ENCODE measurements around the gene KANSL1.
"Not testable (repeated sequence)": the region's sequence is repeated elsewhere in the genome, so short reads cannot be mapped to it uniquely, and the experiment has no call there.

Gene KANSL1

GRCh38 chr17:46033392-46033791, 159.8 kb downstream of the KANSL1 start:
- no peak for DNase-seq

GRCh38 chr17:46032909-46033308, 160.3 kb downstream of the KANSL1 start:
- no peak for DNase-seq

- no peak for DNase-seq
These were observed 161.3 kb downstream of the KANSL1 start for GRCh38 chr17:46031920-46032319.

- DNase-seq: no peak
These were observed 161.8 kb downstream of the KANSL1 start for GRCh38 chr17:46031440-46031839.

GRCh38 chr17:46030752-46031151, 162.5 kb downstream of the KANSL1 start:
- no peak for DNase-seq

GRCh38 chr17:46029627-46030026, 163.6 kb downstream of the KANSL1 start:
- DNase-seq: no peak

GRCh38 chr17:46028981-46029565, 164.2 kb downstream of the KANSL1 start:
- no peak for DNase-seq

- no peak for DNase-seq
These were observed 164.9 kb downstream of the KANSL1 start for GRCh38 chr17:46028374-46028773.

GRCh38 chr17:46027976-46028325, 165.3 kb downstream of the KANSL1 start:
- DNase-seq: no peak

- DNase-seq: no peak
These were observed 165.9 kb downstream of the KANSL1 start for GRCh38 chr17:46027048-46027975.

- DNase-seq: no peak
These were observed 166.8 kb downstream of the KANSL1 start for GRCh38 chr17:46026166-46027047.

- no peak for DNase-seq
These were observed 167.6 kb downstream of the KANSL1 start for GRCh38 chr17:46025510-46026165.

- no peak for DNase-seq
These were observed 168.2 kb downstream of the KANSL1 start for GRCh38 chr17:46025060-46025459.

GRCh38 chr17:46024590-46024989, 168.6 kb downstream of the KANSL1 start:
- DNase-seq: no peak

- no peak for DNase-seq
These were observed 169.3 kb downstream of the KANSL1 start for GRCh38 chr17:46023783-46024388.

GRCh38 chr17:46023366-46023765, 169.9 kb downstream of the KANSL1 start:
- not testable (repeated sequence) for DNase-seq

GRCh38 chr17:46020998-46021397, 172.2 kb downstream of the KANSL1 start:
- no peak for DNase-seq

- DNase-seq: peak; percentile 24
These were observed 173.0 kb downstream of the KANSL1 start for GRCh38 chr17:46020023-46020761.

GRCh38 chr17:46019408-46019925, 173.8 kb downstream of the KANSL1 start:
- DNase-seq: not testable (repeated sequence)

GRCh38 chr17:46013502-46014165, 179.6 kb downstream of the KANSL1 start:
- no peak for DNase-seq

- no peak for DNase-seq
These were observed 180.1 kb downstream of the KANSL1 start for GRCh38 chr17:46013127-46013501.

Data from activated gamma-delta T cell (primary cell).